Measurements from ENCODE around the gene PET100. TPM values are rescaled to one million over a fixed set of nuclear protein-coding genes. Genes with fewer than 3 reads are reported as not detected.

PET100 gene
- total and polyA plus RNA-seq, 11 donors = 22.3 to 405 (median 136) TPM

GRCh38 chr19:7590256-7590655 lies 39.3 kb upstream of the PET100 start:
- intact Hi-C loops (cut with DNase I) = no loop called here
- Histone ChIP-seq H3K27ac (no peak overlapping the region), H3K36me3 (no peaks in the 10 kb centered on the region), H3K4me3 (no peak overlapping the region), H3K27me3 (peaks cover 0 to 59% (median 24%) of the 10 kb centered on the region in 9 donors), H3K4me1 (no peaks in the 10 kb centered on the region), H3K9me3 (no peaks in the 10 kb centered on the region)
- ATAC-seq (no peak), DNase-seq (no peak)
- 57 to 72% (median 61%) methylated on average over 4 to 8 of the region's 8 CpGs for WGBS, 4 donors
- TF ChIP-seq CTCF (IDR thresholded peaks at IDR 0.05) (no peak), POLR2A (IDR thresholded peaks at IDR 0.05) (no peak)

GRCh38 chr19:7595466-7596133 lies 34.0 kb upstream of the PET100 start, which contains the start of gene CAMSAP3:
TSS of gene CAMSAP3 (plus strand) at chr19:7595863. CDS start at chr19:7596003, 140 bp downstream.
- Histone ChIP-seq H3K9me3 (no peaks in the 10 kb centered on the region), H3K4me1 (peaks cover 0 to 12% (median 0%) of the 10 kb centered on the region in 12 donors), H3K36me3 (no peaks in the 10 kb centered on the region), H3K4me3 (peak within 1 kb of the TSS in 10 of 12 donors; percentile 19 to 53 (median 36)), H3K27ac (no peak within 1 kb of the TSS), H3K27me3 (peaks cover 10 to 73% (median 33%) of the 10 kb centered on the region in 9 donors)
- WGBS, 4 donors = 0 to 3% (median 1%) methylated on average over 8 to 78 of the region's 78 CpGs
- DNase-seq (no peak), ATAC-seq (peak in 2 of 4 donors; percentile 46 to 55)
- TF ChIP-seq CTCF (IDR thresholded peaks at IDR 0.05) (no peak), POLR2A (IDR thresholded peaks at IDR 0.05) (no peak)
- intact Hi-C loops (cut with DNase I) = no loop called here

GRCh38 chr19:7596211-7596937 lies 33.2 kb upstream of the PET100 start:
- TF ChIP-seq POLR2A (IDR thresholded peaks at IDR 0.05) = no peak
- no peak for TF ChIP-seq CTCF (IDR thresholded peaks at IDR 0.05)
- Histone ChIP-seq H3K27me3 (peaks cover 10 to 67% (median 30%) of the 10 kb centered on the region in 9 donors), H3K9me3 (no peaks in the 10 kb centered on the region), H3K4me3 (peak overlapping the region in 7 of 12 donors; percentile 12 to 53 (median 29)), H3K4me1 (peaks cover 0 to 12% (median 0%) of the 10 kb centered on the region in 12 donors), H3K27ac (no peak overlapping the region), H3K36me3 (no peaks in the 10 kb centered on the region)
- ATAC-seq (no peak), DNase-seq (no peak)
- intact Hi-C loops (cut with DNase I) = no loop called here
- WGBS, 4 donors = 2 to 6% (median 3%) methylated on average over 32 to 70 of the region's 70 CpGs

- no peak for DNase-seq
- ATAC-seq = no peak
- H3K9me3 ChIP-seq = no peaks in the 10 kb centered on the region
- H3K27me3 ChIP-seq = peaks cover 10 to 68% (median 30%) of the 10 kb centered on the region in 9 donors
- H3K4me1 ChIP-seq = peaks cover 0 to 12% (median 0%) of the 10 kb centered on the region in 12 donors
- WGBS, 4 donors = 65 to 74% (median 69%) methylated on average over 9 of the region's 9 CpGs
- no peaks in the 10 kb centered on the region for H3K36me3 ChIP-seq
- H3K27ac ChIP-seq = no peak overlapping the region
- intact Hi-C loops (cut with DNase I) = no loop called here
- H3K4me3 ChIP-seq = no peak overlapping the region
- TF ChIP-seq CTCF (IDR thresholded peaks at IDR 0.05) = no peak
- TF ChIP-seq POLR2A (IDR thresholded peaks at IDR 0.05) = no peak
Measured at GRCh38 chr19:7597689-7598088, 31.9 kb upstream of the PET100 start.

Measured in heart left ventricle (tissue), 16 donors.